K562 (cell line): Measurements from ENCODE around the gene OPA1. TPM values are rescaled to one million over a fixed set of nuclear protein-coding genes. Genes with fewer than 3 reads are reported as not detected.

Experiments
- ATAC-seq: fragments of 200-7000 bp; cut with Tn5 transposase; 3 replicates; pipeline ENCODE4 v1.9.1; 2020; ENCODE audit warnings: moderate library complexity
- BruUV-seq: library from RNA; stranded (reverse); fragments of 400-500 nt; replicated peaks from 2 replicates; lab custom pipeline; 2021; lab: Mats Ljungman, UMichigan
- CTCF ChIA-PET: fragments of 300-600 bp; formaldehyde crosslinking; extraction: SDS; loops from one replicate; lab custom pipeline; 2021; ENCODE audit warnings: low intra/inter-chr PET ratio; lab: Yijun Ruan, JAX
- POLR2A ChIA-PET: fragments of 300-600, 350-650 bp; sonication (Branson Sonifier 250); formaldehyde crosslinking; extraction: SDS; loops from one replicate; lab custom pipeline; 2021; ENCODE audit warnings: antibody characterized with exemption, inconsistent platforms; lab: Yijun Ruan, JAX
- DNase-seq, 4 experiments: peaks; one replicate each; pipeline versions ENCODE4 v3.0.0 to v3.0.0-alpha.2; 2011 to 2018; ENCODE audit warnings: low spot score in 3 of 4, mixed read lengths in 3 of 4; ENCODE audit errors: extremely low read depth in 1 of 4
- FAIRE-seq: peaks from 2 replicates; lab custom pipeline; 2011; peaks lifted over from hg19 to GRCh38; lab: Jason Lieb, UNC
- H2AFZ ChIP-seq: 2 replicates; pipeline ENCODE4 v1.6.0; 2011; ENCODE audit warnings: low read depth, low read length, control low read depth, inconsistent platforms
- H3K27ac ChIP-seq: fragments of 200-600 bp; 3 replicates; pipeline ENCODE4 v1.8.0; 2011; ENCODE audit warnings: low read depth, mild to moderate bottlenecking, control low read depth, inconsistent platforms, low read length, moderate library complexity, mixed read lengths; ENCODE audit errors: extremely low read depth
- H3K27me3 ChIP-seq, 2 experiments: fragments of 300-600 bp in 1 of 2; 2 replicates in 1 of 2; 3 replicates in 1 of 2; pipeline versions ENCODE4 v1.6.0 to v1.8.0; 2011; ENCODE audit warnings: inconsistent platforms in 2 of 2, low read length in 2 of 2, mild to moderate bottlenecking in 1 of 2, mixed read lengths in 1 of 2, moderate library complexity in 1 of 2; ENCODE audit not compliant: control insufficient read depth in 2 of 2, insufficient read depth in 2 of 2
- H3K36me3 ChIP-seq: fragments of 300-600 bp; 3 replicates; pipeline ENCODE4 v1.8.0; 2011; ENCODE audit warnings: mild to moderate bottlenecking, low read length, inconsistent platforms; ENCODE audit not compliant: control insufficient read depth, insufficient read depth
- H3K4me1 ChIP-seq, 2 experiments: fragments of 200-600 bp in 1 of 2; replicated peaks in 1 of 2; 2 replicates in 1 of 2; 3 replicates in 1 of 2; pipeline versions ENCODE4 v1.5.1 to v1.8.0; 2011; ENCODE audit warnings: inconsistent platforms in 2 of 2, low read length in 2 of 2, mild to moderate bottlenecking in 1 of 2, mixed read lengths in 1 of 2, moderate library complexity in 1 of 2; ENCODE audit not compliant: control insufficient read depth in 2 of 2, insufficient read depth in 2 of 2
- H3K4me2 ChIP-seq: 2 replicates; pipeline ENCODE4 v1.6.1; 2011; ENCODE audit warnings: low read length, control low read depth, inconsistent platforms, mixed read lengths; ENCODE audit not compliant: insufficient read depth
- H3K4me3 ChIP-seq: fragments of 200-600 bp; sonication (generic), shearing (Covaris generic); 2 replicates; pipeline ENCODE4 v1.5.1; 2016; ENCODE audit warnings: control low read depth, inconsistent platforms
- H3K79me2 ChIP-seq: fragments of 200-600 bp; 3 replicates; pipeline ENCODE4 v1.8.0; 2011; ENCODE audit warnings: low read length, inconsistent platforms; ENCODE audit not compliant: control insufficient read depth, insufficient read depth
- H3K9ac ChIP-seq, 2 experiments: 2 replicates each; pipeline versions ENCODE4 v1.6.0 to v1.6.1; 2011; ENCODE audit warnings: low read depth in 2 of 2, low read length in 2 of 2, control low read depth in 1 of 2, inconsistent platforms in 1 of 2, mild to moderate bottlenecking in 1 of 2, mixed read lengths in 1 of 2; ENCODE audit not compliant: insufficient read depth in 1 of 2
- H3K9me1 ChIP-seq: one replicate; pipeline ENCODE4 v1.6.0; 2011; ENCODE audit warnings: inconsistent platforms, mild to moderate bottlenecking, low read length, moderate library complexity; ENCODE audit not compliant: control insufficient read depth, insufficient read depth
- H3K9me3 ChIP-seq: replicated peaks from 2 replicates; pipeline ENCODE4 v1.5.1; 2011; ENCODE audit warnings: low read depth, low read length, inconsistent platforms; ENCODE audit not compliant: control insufficient read depth, insufficient read depth
- H4K20me1 ChIP-seq: replicated peaks from 2 replicates; pipeline ENCODE4 v1.6.1; 2011; ENCODE audit warnings: low read length, inconsistent platforms, mixed read lengths; ENCODE audit not compliant: control insufficient read depth, insufficient read depth
- ESRRA ChIP-seq: fragments of 450-650 bp; IDR thresholded peaks from 2 replicates; pipeline ENCODE4 v1.6.1; 2014; ENCODE audit warnings: low read depth, mild to moderate bottlenecking, moderate library complexity, borderline replicate concordance
- ZNF318 ChIP-seq, 2 experiments: fragments of 450-650 bp; IDR thresholded peaks; 2 replicates each; pipeline ENCODE4 v1.6.1; 2016; ENCODE audit warnings: mild to moderate bottlenecking in 2 of 2, borderline replicate concordance in 1 of 2, low read depth in 1 of 2, moderate library complexity in 1 of 2
- in situ Hi-C: fragments of 300-500 bp; cut with MboI; formaldehyde crosslinking; loops from 4 replicates; pipeline ENCODE4 v1.15.0; 2018; ENCODE audit warnings: inconsistent platforms, mixed read lengths
- intact Hi-C: fragments of 100-400 bp; cut with micrococcal nuclease; formaldehyde crosslinking; loops from 2 replicates; pipeline ENCODE4 v1.14.2; 2022
- polyA plus RNA-seq, 8 experiments: library from polyadenylated mRNA; depleted of rRNA in 4 of 8; stranded (reverse) in 5 of 8; unstranded in 3 of 8; fragments of >200 nt; fragmentation: Nextera tagmentation in 2 of 8; fragmentation: Illumina TruSeq in 1 of 8; extraction: Ambion mirVana in 2 of 8; extraction: Trizol in 1 of 8; gene quantifications; 2 replicates each; pipeline versions ENCODE4 v1.2.1 to v1.2.3, GENCODE V29; 2011 to 2014; ENCODE audit warnings: inconsistent platforms in 1 of 8, missing spikeins in 1 of 8
- total RNA-seq, 7 experiments: library from RNA; depleted of rRNA in 6 of 7; stranded (reverse); fragments of >200 nt in 6 of 7; fragmentation: Illumina TruSeq in 2 of 7; extraction: Trizol in 2 of 7; gene quantifications; 2 replicates each; pipeline versions ENCODE4 v1.2.1 to v1.2.3, GENCODE V29; 2011 to 2021; ENCODE audit warnings: low replicate concordance in 1 of 7

The OPA1 gene
- total and polyA plus RNA-seq, 9 of the 15 experiments (the other 6 are each of a cell fraction or from before 2014, with no cell fraction given): 19.7 to 127 (median 94.7) TPM

GRCh38 chr3:193559100-193559499 lies 33.9 kb upstream of the OPA1 start:
- intact Hi-C loops: no loop called here
- TF ChIP-seq ZNF318 (IDR thresholded peaks at IDR 0.05; ENCODE audit: borderline replicate concordance in 1 of 2, low read depth in 1 of 2) (no peak), ESRRA (peak; percentile 93)
- H3K27me3 ChIP-seq: peaks cover under 1 to 20% of the 10 kb centered on the region in 2 experiments; a peak in 4 of 5 replicates
- no peaks in the 10 kb centered on the region for H3K9me3 ChIP-seq
- H4K20me1 ChIP-seq: no peaks in the 10 kb centered on the region
- no peaks in the 10 kb centered on the region for H3K79me2 ChIP-seq
- H3K4me1 ChIP-seq: no peaks in the 10 kb centered on the region
- no peak overlapping the region for H3K9ac ChIP-seq
- H3K4me3 ChIP-seq: no peak overlapping the region
- BruUV-seq: no TSS peak
- no peak overlapping the region for H2AFZ ChIP-seq
- no peak overlapping the region for H3K27ac ChIP-seq
- POLR2A ChIA-PET: no interaction called here
- no peaks in the 10 kb centered on the region for H3K36me3 ChIP-seq
- FAIRE-seq: no peak
- H3K4me2 ChIP-seq: no peak overlapping the region
- CTCF ChIA-PET: no interaction called here
- ATAC-seq: no peak
- in situ Hi-C loops: loop anchor here (25.0 kb wide), 1 partner anchor 997 kb away; no protein-coding TSS in a partner anchor
- no peaks in the 10 kb centered on the region for H3K9me1 ChIP-seq
- no peak for DNase-seq
